Measurements from ENCODE around the gene TAF1B. TPM values are rescaled to one million over a fixed set of nuclear protein-coding genes. Genes with fewer than 3 reads are reported as not detected.

Gene TAF1B
- 10 to 100 TPM in 3 of 4 donors, 1 to 10 TPM in 1; 6.7 to 19.3 (median 14.9) TPM for total RNA-seq

DNA sequence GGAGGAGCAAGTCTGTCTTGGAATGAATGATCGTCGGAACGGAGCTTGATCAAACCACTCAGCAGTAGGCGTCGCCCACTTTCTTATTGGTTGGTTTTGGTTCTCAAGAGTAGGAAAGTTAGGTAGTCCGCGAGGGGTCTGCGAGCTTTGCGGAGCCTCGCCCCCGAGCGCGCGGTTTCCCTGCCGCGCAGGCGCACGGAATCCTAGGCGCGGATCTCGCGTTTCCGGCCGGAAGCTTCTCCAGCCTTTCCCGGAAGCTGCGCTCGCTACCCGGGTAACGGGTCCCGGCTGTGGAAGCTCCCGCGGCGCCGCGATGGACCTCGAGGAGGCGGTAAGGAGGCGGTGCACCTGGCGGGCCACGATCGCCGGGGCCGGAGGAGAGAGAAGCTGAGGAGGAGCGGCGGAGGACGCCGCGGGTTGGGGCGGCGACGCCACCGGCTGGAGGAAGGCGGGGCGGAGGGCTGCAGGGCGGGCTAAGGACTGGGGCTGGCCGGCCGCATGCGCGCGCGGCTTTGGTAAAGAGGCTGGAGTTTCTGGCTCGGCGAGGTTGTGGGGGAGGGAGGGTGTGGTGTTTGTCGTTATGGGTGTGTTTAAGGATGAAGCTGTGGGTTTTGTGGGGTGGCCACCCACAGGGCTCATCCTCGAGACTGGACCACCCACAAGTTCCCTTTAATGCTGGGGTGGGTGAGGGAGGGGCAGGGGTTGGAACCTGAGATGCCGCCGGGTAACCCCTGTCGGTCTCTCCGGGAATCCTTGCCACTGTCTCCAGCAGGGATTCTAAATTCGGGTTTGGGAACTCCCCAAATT, at the start of gene TAF1B:
Gene TAF1B (plus strand): TSS at position 246 of the 807 bp plus-strand sequence. CDS start 68 bp downstream, at position 314.
- intact Hi-C loops (cut with DNase I), result no loop called here
- peak; percentile 21 for DNase-seq
- Histone ChIP-seq H3K4me3 (peak within 1 kb of the TSS; percentile 48 to 93 (median 82)), H3K36me3 (peaks cover 0 to 16% (median 0%) of the 10 kb centered on the region in 3 donors), H3K4me1 (peaks cover 19 to 50% (median 21%) of the 10 kb centered on the region in 3 donors), H3K9me3 (no peaks in the 10 kb centered on the region), H3K27me3 (no peaks in the 10 kb centered on the region), H3K27ac (peak within 1 kb of the TSS; percentile 89 to 95 (median 94))
- 0 to 1% methylated on average over 11 to 22 of the region's 70 CpGs for WGBS, 2 donors
- TF ChIP-seq, protein P1, sequence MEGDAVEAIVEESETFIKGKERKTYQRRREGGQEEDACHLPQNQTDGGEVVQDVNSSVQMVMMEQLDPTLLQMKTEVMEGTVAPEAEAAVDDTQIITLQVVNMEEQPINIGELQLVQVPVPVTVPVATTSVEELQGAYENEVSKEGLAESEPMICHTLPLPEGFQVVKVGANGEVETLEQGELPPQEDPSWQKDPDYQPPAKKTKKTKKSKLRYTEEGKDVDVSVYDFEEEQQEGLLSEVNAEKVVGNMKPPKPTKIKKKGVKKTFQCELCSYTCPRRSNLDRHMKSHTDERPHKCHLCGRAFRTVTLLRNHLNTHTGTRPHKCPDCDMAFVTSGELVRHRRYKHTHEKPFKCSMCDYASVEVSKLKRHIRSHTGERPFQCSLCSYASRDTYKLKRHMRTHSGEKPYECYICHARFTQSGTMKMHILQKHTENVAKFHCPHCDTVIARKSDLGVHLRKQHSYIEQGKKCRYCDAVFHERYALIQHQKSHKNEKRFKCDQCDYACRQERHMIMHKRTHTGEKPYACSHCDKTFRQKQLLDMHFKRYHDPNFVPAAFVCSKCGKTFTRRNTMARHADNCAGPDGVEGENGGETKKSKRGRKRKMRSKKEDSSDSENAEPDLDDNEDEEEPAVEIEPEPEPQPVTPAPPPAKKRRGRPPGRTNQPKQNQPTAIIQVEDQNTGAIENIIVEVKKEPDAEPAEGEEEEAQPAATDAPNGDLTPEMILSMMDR (IDR thresholded peaks at IDR 0.05), result peak in 2 of 6 experiments; percentile 8 to 56
- peak in 3 of 4 donors; percentile 22 to 83 (median 61) for TF ChIP-seq POLR2A (IDR thresholded peaks at IDR 0.05)

GRCh38 chr2:9793918-9794717, 49.2 kb upstream of the TAF1B start:
- Histone ChIP-seq H3K4me1 (peaks cover 11 to 28% (median 17%) of the 10 kb centered on the region in 3 donors), H3K27me3 (no peaks in the 10 kb centered on the region), H3K9me3 (no peaks in the 10 kb centered on the region), H3K36me3 (no peaks in the 10 kb centered on the region), H3K27ac (no peak overlapping the region), H3K4me3 (no peak overlapping the region)
- no peak for DNase-seq
- no peak for TF ChIP-seq POLR2A (IDR thresholded peaks at IDR 0.05)
- WGBS, 2 donors, result 85 to 93% methylated on average over 14 to 15 of the region's 17 CpGs
- intact Hi-C loops (cut with DNase I), result no loop called here

DNA sequence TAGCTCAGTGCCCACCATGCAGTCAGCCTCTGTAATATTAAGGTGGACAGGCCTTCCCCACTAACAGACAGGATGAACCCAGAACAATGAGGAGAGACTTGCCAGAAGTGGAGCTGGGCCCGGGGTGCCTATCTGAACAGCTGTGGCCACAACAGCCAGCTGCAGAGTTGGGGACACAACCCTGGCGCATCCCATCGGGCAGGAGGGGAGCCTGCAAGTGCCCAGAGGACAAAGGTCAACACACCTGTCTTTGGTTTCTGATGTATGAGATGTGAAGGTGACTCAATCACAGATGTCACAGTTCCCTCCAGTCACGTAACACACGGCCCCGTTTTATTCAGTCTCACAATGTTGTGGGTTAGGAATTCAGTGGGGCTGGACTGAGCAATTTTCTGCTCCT, 48.2 kb upstream of the TAF1B start:
- H3K4me3 ChIP-seq, result no peak overlapping the region
- intact Hi-C loops (cut with DNase I), result no loop called here
- 0% methylated on average over 1 of the region's 6 CpGs; no CpG with 5 or more reads in 1 of the 2 donors for WGBS, 2 donors

GRCh38 chr2:9796056-9797010, 46.9 kb upstream of the TAF1B start:
- Histone ChIP-seq H3K36me3 (no peaks in the 10 kb centered on the region), H3K27ac (no peak overlapping the region), H3K9me3 (no peaks in the 10 kb centered on the region), H3K4me3 (no peak overlapping the region), H3K4me1 (peaks cover 31 to 50% (median 39%) of the 10 kb centered on the region in 3 donors), H3K27me3 (no peaks in the 10 kb centered on the region)
- no peak for DNase-seq
- TF ChIP-seq, protein P1 (IDR thresholded peaks at IDR 0.05), result no peak
- no peak for TF ChIP-seq POLR2A (IDR thresholded peaks at IDR 0.05)
- intact Hi-C loops (cut with DNase I), result no loop called here
- 72 to 86% methylated on average over 8 to 9 of the region's 13 CpGs for WGBS, 2 donors

More for the DNA sequence above, 48.2 kb upstream of the TAF1B start:
- peaks cover 21 to 38% (median 27%) of the 10 kb centered on the region in 3 donors for H3K4me1 ChIP-seq
- H3K9me3 ChIP-seq, result no peaks in the 10 kb centered on the region
- TF ChIP-seq, protein P1 (IDR thresholded peaks at IDR 0.05), result no peak
- no peak for TF ChIP-seq POLR2A (IDR thresholded peaks at IDR 0.05)
- DNase-seq, result no peak
- H3K36me3 ChIP-seq, result no peaks in the 10 kb centered on the region
- H3K27me3 ChIP-seq, result no peaks in the 10 kb centered on the region
- H3K27ac ChIP-seq, result no peak overlapping the region

- Histone ChIP-seq H3K36me3 (no peaks in the 10 kb centered on the region), H3K4me1 (peaks cover 37 to 58% (median 47%) of the 10 kb centered on the region in 3 donors), H3K9me3 (no peaks in the 10 kb centered on the region), H3K27me3 (no peaks in the 10 kb centered on the region), H3K27ac (peak overlapping the region; percentile 71 to 97 (median 93)), H3K4me3 (no peak overlapping the region)
- intact Hi-C loops (cut with DNase I), result no loop called here
- 89 to 91% methylated on average over 2 to 4 of the region's 4 CpGs for WGBS, 2 donors
- no peak for DNase-seq
- TF ChIP-seq POLR2A (IDR thresholded peaks at IDR 0.05), result no peak
- TF ChIP-seq, protein P1 (IDR thresholded peaks at IDR 0.05), result no peak
Observed at GRCh38 chr2:9797086-9797485, 46.2 kb upstream of the TAF1B start.

Measured in esophagus squamous epithelium (tissue), 5 donors.